Measurements from ENCODE around the gene SPINK8.

SPINK8 gene

DNA sequence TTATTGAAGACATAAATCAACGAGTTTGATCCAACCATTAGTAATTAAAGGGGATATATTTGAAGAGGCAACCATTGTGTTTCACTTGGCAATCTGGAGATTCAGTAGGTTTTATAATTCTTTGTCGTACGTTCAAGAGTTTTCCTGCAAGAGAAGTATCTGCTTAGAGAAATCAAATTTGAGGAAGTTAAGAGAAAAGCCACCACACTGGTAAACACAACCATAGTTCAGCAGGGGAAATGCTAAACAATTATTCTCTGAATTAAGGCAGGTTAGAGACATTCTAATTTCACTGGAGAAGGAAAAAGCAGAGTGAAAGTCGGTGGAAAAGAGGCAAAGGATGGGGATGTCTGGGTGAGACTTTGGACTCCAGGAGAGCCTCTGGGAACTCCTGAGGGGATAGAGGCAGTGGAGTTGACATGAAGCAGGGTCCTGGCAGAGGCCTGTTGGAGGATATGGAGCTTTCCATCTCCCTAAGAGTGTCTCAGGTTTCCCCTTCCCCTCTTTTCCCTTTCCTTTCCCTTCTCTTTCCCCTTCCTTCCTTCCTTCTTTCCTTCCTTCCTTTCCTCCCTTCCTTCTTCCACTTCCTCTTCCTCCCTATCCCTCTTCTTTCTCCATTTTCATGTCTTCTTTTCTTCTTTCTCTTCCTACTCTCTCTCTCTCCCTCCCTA is 26.5 kb downstream of the SPINK8 start:
- Histone ChIP-seq H3K4me3 (ENCODE audit: low read depth in 1 of 2, low read length in 2 of 2) (no peak overlapping the region), H3K9ac (ENCODE audit: low read depth, low read length) (no peak overlapping the region), H2AFZ (ENCODE audit: low read depth, low read length) (no peak overlapping the region), H3K27me3 (ENCODE audit: insufficient read depth, low read length, poor library complexity) (peaks cover 10% of the 10 kb centered on the region), H4K20me1 (ENCODE audit: insufficient read depth, low read length) (no peaks in the 10 kb centered on the region), H3K4me2 (ENCODE audit: insufficient read depth, low read length) (no peak overlapping the region), H3K9me3 (ENCODE audit: insufficient read depth, low read length, severe bottlenecking) (no peaks in the 10 kb centered on the region), H3K4me1 (ENCODE audit: insufficient read depth, low read length) (peaks cover 7% of the 10 kb centered on the region), H3K36me3 (ENCODE audit: insufficient read depth, low read length) (no peaks in the 10 kb centered on the region), H3K79me2 (ENCODE audit: insufficient read depth, low read length) (no peaks in the 10 kb centered on the region), H3K27ac (ENCODE audit: low read length) (no peak overlapping the region)
- no peak for ATAC-seq (ENCODE audit: insufficient read depth, low read depth)
- DNase-seq = no peak
- TF ChIP-seq CTCF (IDR thresholded peaks at IDR 0.05; ENCODE audit: borderline replicate concordance, extremely low read depth, low read length, poor library complexity, severe bottlenecking) = no peak
- TF ChIP-seq EZH2 (IDR thresholded peaks at IDR 0.05; ENCODE audit: borderline replicate concordance, low read depth, low read length, severe bottlenecking) = no peak

DNA sequence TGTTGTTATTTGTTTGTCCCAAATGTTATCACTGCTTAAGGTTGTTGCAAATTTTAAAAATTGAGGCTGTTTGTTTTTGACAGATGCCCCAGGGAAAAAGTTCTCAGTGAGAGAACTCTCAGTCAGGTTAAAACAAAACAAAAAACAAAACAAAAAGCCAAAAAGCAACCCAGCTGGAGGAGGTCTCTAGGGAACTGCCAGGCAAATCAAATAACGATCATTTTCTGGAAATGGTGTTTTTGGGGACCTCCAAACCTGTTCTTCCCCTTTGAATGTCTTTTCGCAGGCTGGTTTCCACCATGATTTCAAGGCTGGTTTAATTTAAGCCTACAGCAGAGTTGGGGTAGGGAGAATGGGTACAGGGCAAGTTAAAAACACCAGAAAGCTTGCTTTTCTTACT is 27.2 kb downstream of the SPINK8 start:
- 0 out of 2 replicates have a peak, but pooled peaks cover 2% of the 10 kb centered on the region for H3K79me2 ChIP-seq (ENCODE audit: insufficient read depth, low read length)
- no peaks in the 10 kb centered on the region for H3K9me3 ChIP-seq (ENCODE audit: insufficient read depth, low read length, severe bottlenecking)
- H3K27ac ChIP-seq (ENCODE audit: low read length) = no peak overlapping the region
- H3K9ac ChIP-seq (ENCODE audit: low read depth, low read length) = no peak overlapping the region
- ATAC-seq (ENCODE audit: insufficient read depth, low read depth) (no peak), DNase-seq (no peak)
- TF ChIP-seq CTCF (IDR thresholded peaks at IDR 0.05; ENCODE audit: borderline replicate concordance, extremely low read depth, low read length, poor library complexity, severe bottlenecking) = no peak
- no peak for TF ChIP-seq EZH2 (IDR thresholded peaks at IDR 0.05; ENCODE audit: borderline replicate concordance, low read depth, low read length, severe bottlenecking)
- no peak overlapping the region for H3K4me2 ChIP-seq (ENCODE audit: insufficient read depth, low read length)
- H3K36me3 ChIP-seq (ENCODE audit: insufficient read depth, low read length) = no peaks in the 10 kb centered on the region
- H3K27me3 ChIP-seq (ENCODE audit: insufficient read depth, low read length, poor library complexity) = peaks cover 10% of the 10 kb centered on the region
- H2AFZ ChIP-seq (ENCODE audit: low read depth, low read length) = no peak overlapping the region
- H4K20me1 ChIP-seq (ENCODE audit: insufficient read depth, low read length) = no peaks in the 10 kb centered on the region
- H3K4me3 ChIP-seq (ENCODE audit: low read depth in 1 of 2, low read length in 2 of 2) = no peak overlapping the region
- H3K4me1 ChIP-seq (ENCODE audit: insufficient read depth, low read length) = peaks cover 10% of the 10 kb centered on the region

GRCh38 chr3:48305396-48305795 is 28.1 kb downstream of the SPINK8 start:
- ATAC-seq (ENCODE audit: insufficient read depth, low read depth) (no peak), DNase-seq (no peak)
- Histone ChIP-seq H3K4me2 (ENCODE audit: insufficient read depth, low read length) (no peak overlapping the region), H3K4me3 (ENCODE audit: low read depth in 1 of 2, low read length in 2 of 2) (no peak overlapping the region), H3K4me1 (ENCODE audit: insufficient read depth, low read length) (peaks cover 13% of the 10 kb centered on the region), H4K20me1 (ENCODE audit: insufficient read depth, low read length) (no peaks in the 10 kb centered on the region), H3K9ac (ENCODE audit: low read depth, low read length) (no peak overlapping the region), H3K27me3 (ENCODE audit: insufficient read depth, low read length, poor library complexity) (peaks cover 10% of the 10 kb centered on the region), H3K79me2 (ENCODE audit: insufficient read depth, low read length) (peaks cover 10% of the 10 kb centered on the region), H3K36me3 (ENCODE audit: insufficient read depth, low read length) (no peaks in the 10 kb centered on the region), H2AFZ (ENCODE audit: low read depth, low read length) (no peak overlapping the region), H3K9me3 (ENCODE audit: insufficient read depth, low read length, severe bottlenecking) (no peaks in the 10 kb centered on the region), H3K27ac (ENCODE audit: low read length) (no peak overlapping the region)
- TF ChIP-seq CTCF (IDR thresholded peaks at IDR 0.05; ENCODE audit: borderline replicate concordance, extremely low read depth, low read length, poor library complexity, severe bottlenecking) (no peak), EZH2 (IDR thresholded peaks at IDR 0.05; ENCODE audit: borderline replicate concordance, low read depth, low read length, severe bottlenecking) (no peak)
